Measurements from ENCODE around the gene FBXW4. TPM values are rescaled to one million over a fixed set of nuclear protein-coding genes. Genes with fewer than 3 reads are reported as not detected.

Gene FBXW4
- total RNA-seq, 4 donors from 2014 or later, result 50.0 to 73.5 (median 54.3) TPM

DNA sequence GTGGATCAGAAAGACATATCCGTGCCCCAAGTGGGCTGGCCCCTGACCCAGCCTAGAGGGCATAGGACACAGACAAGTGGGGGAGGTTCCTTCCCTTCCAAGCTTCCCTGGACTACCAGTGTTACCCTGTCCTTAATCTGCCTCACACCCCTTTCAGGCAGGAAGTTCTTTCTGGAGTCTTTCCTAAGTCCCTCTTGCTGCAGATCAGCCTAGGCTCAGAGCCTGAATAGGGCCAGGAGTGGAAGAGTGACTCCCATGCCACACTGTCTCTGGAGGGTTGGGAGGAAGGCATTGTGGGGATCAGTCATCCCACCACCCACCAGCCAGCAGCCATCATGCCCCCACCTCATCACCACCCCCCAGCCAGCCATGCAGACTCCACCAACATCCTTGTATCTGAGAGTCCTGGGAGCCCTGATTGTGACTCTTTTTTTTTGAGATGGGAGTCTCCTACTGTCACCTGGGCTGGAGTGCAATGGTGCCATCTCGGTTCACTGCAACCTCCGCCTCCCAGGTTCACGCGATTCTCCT is 129.5 kb downstream of the FBXW4 start:
- ATAC-seq (ENCODE audit: low FRiP score) (no peak), DNase-seq (ENCODE audit: low spot score) (no peak)
- TF ChIP-seq CTCF (IDR thresholded peaks at IDR 0.05), result no peak

GRCh38 chr10:101564490-101564991 is 130.4 kb downstream of the FBXW4 start:
- no peak for TF ChIP-seq CTCF (IDR thresholded peaks at IDR 0.05)
- ATAC-seq (ENCODE audit: low FRiP score) (no peak), DNase-seq (ENCODE audit: low spot score) (peak; percentile 14)

DNA sequence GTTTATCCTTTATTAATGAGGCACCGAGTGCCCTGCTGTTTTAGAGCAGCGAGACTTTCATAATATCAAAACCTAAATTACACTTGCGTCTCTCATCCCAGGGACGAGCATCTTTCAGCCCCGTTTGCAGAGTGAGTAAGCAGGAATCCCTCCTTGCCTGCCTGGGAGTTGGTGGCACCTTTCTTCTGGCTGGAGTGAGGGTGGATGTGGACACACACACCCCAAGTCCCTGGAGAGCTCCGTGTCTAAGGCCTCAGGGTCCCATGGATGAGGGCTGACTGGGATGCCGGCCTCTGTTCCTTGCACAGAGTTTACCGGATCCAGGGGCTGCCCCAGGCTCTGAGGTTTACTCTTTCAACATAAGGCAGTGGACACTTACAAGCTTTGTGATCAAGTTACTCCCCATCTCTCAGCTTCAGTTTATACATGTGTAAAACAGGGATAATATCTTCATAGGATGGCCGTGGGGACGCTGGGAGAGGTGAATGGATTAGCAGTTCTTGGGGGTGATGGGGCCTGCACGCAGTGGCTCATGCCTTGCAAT is 131.4 kb downstream of the FBXW4 start:
- DNase-seq (ENCODE audit: low spot score) (peak; percentile 10), ATAC-seq (ENCODE audit: low FRiP score) (no peak)
- TF ChIP-seq CTCF (IDR thresholded peaks at IDR 0.05), result no peak

GRCh38 chr10:101563007-101563406 is 132.0 kb downstream of the FBXW4 start:
- ATAC-seq (ENCODE audit: low FRiP score), result no peak
- no peak for TF ChIP-seq CTCF (IDR thresholded peaks at IDR 0.05)
- DNase-seq (ENCODE audit: low spot score), result peak; percentile 16

- DNase-seq (ENCODE audit: low spot score), result no peak
Measured at GRCh38 chr10:101562231-101562630, 132.7 kb downstream of the FBXW4 start.

DNA sequence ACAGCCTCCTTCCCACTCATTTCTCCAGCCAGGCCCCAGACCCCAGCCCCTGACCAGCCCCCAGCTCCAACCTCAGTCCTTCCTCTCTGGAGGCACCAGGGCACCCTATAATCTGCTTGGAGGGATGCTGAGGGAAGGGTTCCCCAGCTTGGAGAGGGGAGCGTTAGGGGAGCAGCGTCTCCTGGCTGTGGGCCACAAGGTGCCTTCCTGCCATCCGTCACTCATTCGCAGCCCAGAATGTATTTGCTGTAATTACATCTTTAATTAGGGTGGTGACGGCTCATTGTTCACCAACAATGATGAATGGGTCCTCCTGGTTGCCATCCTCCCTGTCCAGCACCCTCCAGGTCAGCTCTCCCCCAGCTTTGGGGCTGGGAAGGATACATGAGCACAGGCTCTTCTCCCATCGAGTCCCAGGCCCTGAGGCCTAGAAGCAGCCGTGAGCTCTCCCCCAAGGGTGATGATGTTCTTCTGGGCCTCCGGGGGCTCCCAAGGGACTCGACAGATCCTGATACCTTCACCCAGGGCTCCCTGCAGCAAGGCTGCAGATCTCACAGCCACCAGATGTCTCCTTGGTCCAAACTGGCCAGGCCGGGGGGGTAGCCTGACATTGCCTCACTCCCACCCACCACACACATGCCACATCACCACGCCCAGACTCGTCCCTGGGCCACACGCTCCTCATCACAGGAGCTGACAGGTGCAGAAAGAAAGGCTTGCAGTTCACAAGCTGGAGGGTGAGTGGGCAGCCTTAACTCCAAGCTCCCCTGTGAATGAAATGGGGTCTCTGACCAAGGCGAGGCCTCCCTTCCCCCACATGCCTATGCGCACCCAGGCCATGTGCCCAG is 133.7 kb downstream of the FBXW4 start:
- DNase-seq (ENCODE audit: low spot score) (no peak), ATAC-seq (ENCODE audit: low FRiP score) (no peak)
- TF ChIP-seq CTCF (IDR thresholded peaks at IDR 0.05), result no peak

More at GRCh38 chr10:101562231-101562630, 132.7 kb downstream of the FBXW4 start:
- no peak for ATAC-seq (ENCODE audit: low FRiP score)
- no peak for TF ChIP-seq CTCF (IDR thresholded peaks at IDR 0.05)

Small RNA genes lying within 50 kb of the gene (small RNA-seq; reads per million reads assigned to genes)
- gene MIR3158-1, result not detected
- not detected for gene RNU6-1165P

Other genes with a start within 250 kb of the FBXW4 start
- gene POLL, start 106.9 kb downstream of the FBXW4 start, total RNA-seq, result 10 to 100 TPM; 10.8 to 22.0 (median 16.1) TPM
- 10 to 100 TPM in 3 of 4 donors, 1 to 10 TPM in 1; 9.8 to 16.9 (median 13.0) TPM for gene DPCD, start 106.8 kb downstream of the FBXW4 start, total RNA-seq
- 1 to 10 TPM in 1 of 4 donors, not detected in 3; 1.0 TPM for gene FGF8, start 80.9 kb upstream of the FBXW4 start, total RNA-seq
- 10 to 100 TPM; 25.0 to 31.1 (median 27.7) TPM for gene NPM3, start 88.3 kb upstream of the FBXW4 start, total RNA-seq
- gene OGA, start 123.3 kb upstream of the FBXW4 start, total RNA-seq, result 100 to 1,000 TPM in 2 of 4 donors, 10 to 100 TPM in 2; 70.0 to 214 (median 127) TPM
- gene KCNIP2, start 148.6 kb upstream of the FBXW4 start, total RNA-seq, result 100 to 1,000 TPM in 1 of 4 donors, 10 to 100 TPM in 3; 60.4 to 252 (median 80.3) TPM

All from omental fat pad (tissue), 4 donors.